SKM-1 treated with dmso at 0.1 percent for 144 hours (cell line): ENCODE data around the gene DENND1A.
A peak's percentile ranks its signal among the peaks of the same experiment; 100 is the strongest.
"Not testable (repeated sequence)": the region's sequence is repeated elsewhere in the genome, so short reads cannot be mapped to it uniquely, and the experiment has no call there.

Experiments
- DNase-seq: peaks from one replicate; lab custom pipeline; 2025; ENCODE audit not compliant: unreplicated experiment; lab: John Stamatoyannopoulos, UW

Gene DENND1A

GRCh38 chr9:123407217-123407851 is 522.6 kb downstream of the DENND1A start:
- DNase-seq, result no peak

DNA sequence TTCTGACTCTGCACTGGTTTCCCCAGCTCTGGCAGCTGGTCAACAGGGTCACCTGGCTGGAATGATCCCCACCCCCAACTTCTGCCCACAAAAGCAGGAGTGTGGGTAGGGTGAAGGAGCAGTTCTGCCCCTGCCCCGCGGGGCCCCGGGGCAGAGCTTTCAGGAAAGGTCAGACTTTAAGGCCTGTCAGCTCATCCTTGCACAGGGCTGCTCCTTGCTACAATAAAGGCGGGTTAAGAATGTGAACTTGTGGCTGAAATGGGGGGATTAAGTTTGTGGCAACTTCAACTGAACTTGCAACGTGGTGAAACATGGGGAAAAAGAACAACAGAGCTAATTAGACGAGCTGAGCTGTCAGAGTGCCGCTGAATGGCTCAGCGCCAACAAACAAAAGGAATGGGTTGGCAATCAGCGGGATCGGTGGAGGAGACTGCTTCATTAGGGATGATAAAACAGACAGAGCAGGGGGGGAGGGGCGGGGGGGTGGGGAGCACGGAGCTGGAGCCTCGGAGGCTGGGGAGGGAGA is 523.2 kb downstream of the DENND1A start:
- DNase-seq, result no peak

GRCh38 chr9:123406016-123406415 is 523.9 kb downstream of the DENND1A start:
- DNase-seq, result no peak

- no peak for DNase-seq
These were observed 526.9 kb downstream of the DENND1A start for GRCh38 chr9:123402981-123403509.

DNA sequence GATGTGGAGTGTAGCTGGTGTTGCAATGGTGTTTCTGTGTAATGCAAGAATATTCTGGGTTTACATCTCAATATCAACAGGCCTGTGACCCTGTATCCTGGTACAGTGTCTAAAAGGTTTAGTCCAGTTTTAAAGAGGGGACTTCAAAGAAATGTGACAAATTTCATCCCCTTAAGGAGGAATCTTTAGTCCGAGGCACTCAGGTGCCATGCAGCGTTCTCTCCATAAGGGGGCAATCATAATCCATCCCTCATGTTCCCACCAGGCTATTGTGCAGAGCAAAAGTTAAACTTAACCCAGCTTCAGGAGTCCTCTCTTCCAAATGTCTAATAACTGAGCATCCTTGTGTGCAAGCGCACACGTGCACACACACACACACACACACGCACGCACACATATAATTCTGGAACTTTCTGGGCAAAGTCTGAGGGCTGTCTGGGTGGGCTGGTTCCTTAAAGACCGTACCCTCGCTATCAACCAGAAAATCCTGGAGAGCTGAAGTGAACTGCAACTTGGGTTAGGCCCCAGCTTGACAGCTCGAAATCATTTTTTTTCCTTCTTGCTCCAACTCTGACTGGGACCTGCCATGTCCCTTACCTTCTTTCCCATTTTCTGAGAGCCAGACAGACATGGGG is 527.9 kb downstream of the DENND1A start:
- peak; percentile 36 for DNase-seq

GRCh38 chr9:123400926-123401503 is 528.9 kb downstream of the DENND1A start:
- DNase-seq, result no peak

DNA sequence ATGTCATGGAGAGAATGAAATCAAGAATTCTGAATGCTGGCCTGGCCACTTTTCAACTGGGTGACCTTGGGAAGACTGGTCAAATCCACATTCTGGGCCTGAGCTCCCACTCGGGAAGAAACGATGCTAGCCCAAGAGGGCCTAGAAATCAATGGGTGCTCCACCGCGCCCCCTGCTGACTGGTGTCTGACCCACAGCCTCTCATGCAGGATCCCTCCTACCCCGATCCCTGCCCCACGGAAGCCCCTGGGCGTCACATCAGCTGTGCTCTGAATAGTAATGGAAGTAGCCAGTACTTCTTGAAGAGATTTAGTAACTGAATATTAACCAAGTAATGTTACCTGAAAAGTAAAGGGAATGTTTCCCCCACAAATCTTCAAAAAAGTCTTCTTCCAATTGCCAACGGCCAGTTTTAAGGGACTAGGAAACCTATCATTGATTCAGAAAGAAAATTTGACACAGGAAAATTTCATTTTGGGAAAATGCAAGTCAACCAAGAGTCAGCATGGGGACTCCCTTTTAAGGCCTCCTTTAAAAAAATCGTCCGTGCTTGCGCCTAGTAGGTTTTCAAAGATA is 530.0 kb downstream of the DENND1A start:
- DNase-seq, result peak; percentile 14

GRCh38 chr9:123398938-123399337 is 531.0 kb downstream of the DENND1A start:
- not testable (repeated sequence) for DNase-seq

DNA sequence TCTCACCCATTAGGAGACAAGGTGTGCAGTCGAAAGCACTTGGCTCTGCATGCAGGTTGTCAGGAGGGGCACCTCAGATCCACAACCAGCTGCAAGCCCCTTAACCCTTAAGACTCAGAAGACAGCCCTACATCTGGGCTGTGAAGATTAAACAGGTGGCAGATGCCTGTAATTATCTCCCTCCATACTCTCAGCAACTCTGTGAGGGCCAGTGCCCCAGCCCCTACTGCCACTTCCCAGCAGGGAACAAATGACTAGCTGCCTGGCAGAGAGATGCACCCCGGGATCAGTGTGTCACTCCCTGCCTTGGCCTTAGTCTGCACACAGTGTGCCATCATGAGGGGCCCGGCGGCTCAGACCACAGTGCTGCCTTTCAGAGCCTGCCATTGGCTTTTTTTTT is 532.0 kb downstream of the DENND1A start:
- no peak for DNase-seq

DNA sequence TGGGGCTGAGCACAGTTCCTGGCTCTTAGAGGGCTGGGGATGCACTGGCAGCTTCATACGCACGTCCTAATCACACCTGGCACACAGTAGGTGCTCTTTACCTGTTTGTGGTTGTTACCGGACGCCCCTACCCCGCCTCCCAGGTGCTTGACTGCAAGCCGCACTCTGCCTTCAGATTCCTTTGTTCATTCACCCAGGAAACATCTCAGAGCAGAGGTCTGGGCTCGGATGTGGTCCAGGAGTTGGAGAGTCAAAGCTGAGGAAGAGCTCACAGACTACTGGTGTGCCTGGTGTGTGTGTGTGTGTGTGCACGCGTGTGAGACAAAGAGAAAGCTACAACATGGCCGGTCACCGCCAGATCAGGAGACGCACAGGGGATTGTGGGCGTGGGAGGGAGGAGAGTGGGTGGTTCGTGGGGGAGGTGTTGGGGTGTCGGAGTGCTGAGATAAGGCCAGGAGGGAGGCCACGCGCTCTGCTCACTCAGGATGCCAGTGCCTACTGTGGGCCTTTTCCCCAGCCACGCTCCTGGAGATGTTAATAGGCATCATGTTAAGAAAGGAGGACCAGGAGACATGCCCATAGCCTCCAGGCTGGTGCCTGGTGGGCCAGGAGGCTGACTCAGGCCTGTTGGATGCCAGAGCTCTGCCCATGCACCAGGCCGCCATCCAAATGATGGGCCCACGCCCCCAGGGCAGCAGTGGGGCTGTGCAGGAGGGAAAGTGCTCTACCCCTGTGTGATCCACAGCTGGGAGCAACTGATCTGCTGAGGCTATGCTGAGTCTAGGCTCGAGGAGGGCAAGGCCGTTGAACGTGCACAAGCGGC is 534.0 kb downstream of the DENND1A start:
- no peak for DNase-seq

DNA sequence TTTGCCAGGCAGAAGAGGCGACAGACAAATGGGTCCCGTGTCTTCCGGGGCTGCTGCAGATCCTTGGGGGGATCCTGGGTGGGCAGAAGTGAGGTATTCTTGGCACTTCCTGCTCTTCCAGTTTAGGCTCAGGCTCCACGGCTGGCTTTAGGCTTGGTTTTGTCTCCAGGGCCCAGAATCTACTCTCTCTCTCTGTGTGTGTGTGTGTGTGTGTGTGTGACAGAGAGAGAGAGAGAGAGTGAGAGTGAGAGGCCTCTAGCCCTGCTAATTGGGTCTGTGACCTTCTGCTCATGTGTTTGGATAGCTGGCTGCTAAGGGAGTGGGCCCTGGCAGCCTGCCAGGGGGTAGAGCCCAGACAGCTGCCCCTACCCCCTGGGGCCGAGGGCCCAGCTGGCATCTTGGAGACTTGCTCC is 534.6 kb downstream of the DENND1A start:
- DNase-seq, result no peak

- DNase-seq, result no peak
These were observed 535.4 kb downstream of the DENND1A start for GRCh38 chr9:123394291-123395235.

- DNase-seq, result no peak
These were observed 537.1 kb downstream of the DENND1A start for GRCh38 chr9:123392802-123393201.

DNA sequence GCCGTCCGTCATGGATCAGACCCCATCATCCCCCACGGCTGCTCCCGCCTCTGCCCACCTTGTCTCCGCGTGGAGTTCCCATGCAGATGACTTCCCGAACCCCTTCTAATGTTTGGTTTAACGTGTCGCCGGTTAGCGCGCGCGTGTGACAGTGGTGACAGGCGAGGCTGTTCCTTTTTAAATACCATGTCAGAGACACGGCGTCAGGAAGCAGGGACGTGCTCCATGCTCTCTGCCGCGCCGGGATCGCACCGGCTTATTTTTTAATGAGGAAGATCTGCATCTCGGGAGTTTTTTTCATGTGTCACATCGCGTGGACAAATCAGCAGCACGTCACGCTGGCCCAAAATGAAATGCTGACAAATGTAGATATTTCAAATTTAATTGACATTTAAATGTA is 538.0 kb downstream of the DENND1A start:
- DNase-seq, result no peak

DNA sequence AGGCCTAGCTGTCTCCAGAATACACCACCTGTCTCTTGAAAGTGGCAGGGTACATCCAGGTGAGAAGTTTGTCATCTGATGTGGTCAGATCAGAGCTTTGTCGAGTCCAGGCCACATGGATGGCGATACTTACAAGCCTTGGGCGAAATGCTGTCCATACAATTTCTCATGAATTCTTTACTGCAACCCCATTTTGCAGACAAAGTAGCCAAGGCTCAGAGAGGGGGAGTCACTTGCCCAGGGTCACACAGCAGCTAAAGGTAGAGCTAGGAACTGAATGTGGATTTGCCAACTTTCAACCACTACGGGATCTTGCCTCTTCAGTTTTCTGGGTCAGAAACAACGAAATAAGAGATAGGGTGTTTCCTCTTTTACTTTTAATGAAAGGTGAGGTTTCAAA is 538.7 kb downstream of the DENND1A start:
- DNase-seq, result no peak

DNA sequence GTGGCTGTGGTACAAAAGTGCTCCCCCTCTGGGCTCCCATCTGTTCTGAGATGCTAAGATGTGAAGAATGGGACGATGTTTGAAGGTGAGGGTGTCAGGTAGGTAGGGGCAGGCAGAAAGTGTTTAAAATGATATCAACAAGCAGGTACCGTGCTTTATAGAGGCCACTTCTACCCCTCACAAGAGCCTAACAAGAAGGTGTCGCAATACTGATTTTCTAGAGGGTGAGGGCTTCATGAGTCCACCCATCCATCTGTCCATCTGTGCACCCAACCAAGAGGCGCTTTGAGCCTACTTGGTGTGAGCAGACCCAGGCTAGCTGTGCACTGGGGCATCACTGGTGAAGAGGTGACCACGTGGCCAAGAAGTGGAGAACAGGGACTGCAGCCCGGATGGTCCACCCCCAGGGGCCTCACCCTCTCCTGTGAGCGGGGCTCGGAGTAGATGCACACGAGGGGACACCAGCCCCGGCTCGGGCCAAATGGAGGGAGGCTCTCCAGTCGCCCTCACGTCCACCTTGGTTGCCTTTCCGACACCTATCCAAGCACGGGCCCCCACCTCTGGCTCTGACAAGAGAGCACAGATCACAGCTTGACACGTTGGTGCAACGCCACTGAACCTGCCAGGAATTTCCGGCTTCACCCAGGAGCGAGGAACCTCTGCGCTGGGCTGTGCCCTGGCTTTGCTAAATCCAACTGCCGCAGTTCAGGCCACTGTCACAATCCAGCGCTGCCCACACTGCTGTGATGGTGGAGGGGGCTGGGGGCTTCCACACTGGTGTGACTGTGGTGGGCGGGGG is 539.4 kb downstream of the DENND1A start:
- no peak for DNase-seq

- DNase-seq, result no peak
These were observed 540.2 kb downstream of the DENND1A start for GRCh38 chr9:123389698-123390097.

DNA sequence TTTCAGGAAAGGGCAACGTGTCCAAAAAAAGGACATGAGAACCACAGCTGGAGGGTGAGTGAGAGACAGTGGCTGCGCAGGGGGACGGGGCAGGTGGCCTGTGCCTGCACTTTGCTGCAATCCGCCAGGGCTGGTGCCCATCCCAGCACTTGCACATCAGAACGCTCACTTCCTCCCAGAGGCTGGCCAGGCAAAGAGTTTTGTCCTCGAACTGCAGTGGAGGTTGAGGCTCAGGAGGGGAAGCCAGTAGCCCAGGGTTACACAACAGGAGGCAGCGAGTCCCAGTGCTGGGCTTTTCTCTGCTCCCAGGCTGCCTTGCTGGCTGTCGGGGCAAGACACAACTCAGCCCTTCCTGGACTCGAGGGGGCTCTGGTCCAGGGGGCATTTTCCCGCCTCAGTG is 540.9 kb downstream of the DENND1A start:
- peak; percentile 89 for DNase-seq

DNA sequence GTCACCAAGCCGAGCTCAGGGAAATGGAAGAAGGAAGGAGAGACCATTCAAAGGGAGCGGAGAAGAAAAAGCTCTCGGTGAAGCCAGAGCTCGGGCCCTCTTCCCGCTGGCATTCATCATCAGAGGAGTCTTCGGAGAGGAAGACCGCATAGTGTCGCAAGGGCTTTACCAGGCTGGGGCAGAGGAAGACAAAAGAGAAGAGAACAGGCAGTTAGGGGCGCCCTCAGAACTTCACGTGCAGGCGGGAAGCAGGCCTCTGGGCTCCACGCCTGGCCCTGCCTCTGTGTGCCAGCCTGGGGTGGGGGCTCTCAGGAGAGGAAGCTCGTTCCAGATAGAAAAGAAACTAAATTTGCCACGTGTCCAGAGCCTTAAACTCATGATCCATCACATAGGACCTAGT is 542.2 kb downstream of the DENND1A start:
- DNase-seq, result peak; percentile 85
